Left colon (tissue), 2 donors: ENCODE measurements around the gene SUMO3. TPM values are rescaled to one million over a fixed set of nuclear protein-coding genes. Genes with fewer than 3 reads are reported as not detected.

ENCODE experiments used
- ATAC-seq: fragments of 200-7000 bp; cut with Tn5 transposase; one replicate; pipeline ENCODE4 v1.9.1; 2020; ENCODE audit warnings: mild to moderate bottlenecking, moderate library complexity
- DNase-seq, 2 donors: peaks; one replicate each; pipeline ENCODE4 v3.0.0-alpha.2; 2020
- intact Hi-C, 2 donors: fragments of 100-400 bp; cut with DNase I in 1 of 2; cut with micrococcal nuclease in 1 of 2; formaldehyde crosslinking; loops; one replicate each; pipeline versions ENCODE4 v1.11.2 to v1.14.0; 2022; cut with DNase I, micrococcal nuclease
- total RNA-seq, 2 donors: library from RNA; stranded (reverse); fragmentation: NEBNext Ultra II Directional; extraction: Animal tissue kit (Norgen Biotek cat#: 25700); gene quantifications; one replicate each; pipeline ENCODE4 v1.2.1, GENCODE V29; 2021
- donor health status: DM: no; HTN: no; CAD: no.
- donor health status: DM: yes; HTN: yes; CAD: no.

Gene SUMO3
- total RNA-seq, 2 donors from 2014 or later: 67.3 to 73.2 TPM

DNA sequence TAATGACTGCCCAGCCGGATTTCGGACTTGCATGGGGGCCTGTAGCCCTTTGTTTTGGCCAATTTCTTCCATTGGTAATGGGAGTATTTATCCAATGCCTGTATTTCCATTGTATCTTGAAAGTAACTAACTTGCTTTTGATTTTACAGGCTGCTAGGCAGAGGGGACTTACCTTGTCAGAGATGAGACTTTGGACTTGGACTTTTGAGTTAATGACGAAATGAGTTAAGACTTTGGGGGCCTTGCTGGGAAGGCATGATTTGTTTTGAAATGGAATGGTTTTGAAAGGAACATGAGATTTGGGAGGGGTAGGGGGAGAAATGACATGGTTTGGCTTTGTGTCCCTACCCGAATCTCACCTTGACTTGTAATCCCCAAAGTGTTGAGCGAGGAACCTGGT, 25.9 kb downstream of the SUMO3 start:
- ATAC-seq (no peak), DNase-seq (no peak)
- intact Hi-C loops: loop anchor here in 1 of 2 donors (10.0 kb wide), 1 partner anchor 277 kb away; no protein-coding TSS in a partner anchor

DNA sequence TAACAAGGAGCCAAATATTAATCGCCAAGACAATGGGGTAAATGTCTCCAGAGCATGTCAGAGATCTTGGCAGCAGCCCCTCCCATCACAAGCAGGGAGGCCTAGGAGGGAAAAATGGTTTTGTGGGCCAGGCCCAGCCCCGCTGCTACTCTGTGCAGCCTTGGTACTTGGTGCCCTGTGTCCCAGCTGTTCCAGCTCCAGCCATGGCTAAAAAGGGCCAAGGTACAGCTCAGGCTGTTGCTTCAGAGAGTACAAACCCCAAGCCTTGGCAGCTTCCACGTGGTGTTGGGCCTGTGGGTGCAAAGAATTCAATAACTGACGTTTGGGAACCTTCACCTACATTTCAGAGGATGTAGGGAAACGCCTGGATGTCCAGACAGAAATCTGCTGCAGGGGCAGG, 26.6 kb downstream of the SUMO3 start:
- intact Hi-C loops: loop anchor here in 1 of 2 donors (10.0 kb wide), 1 partner anchor 276 kb away; no protein-coding TSS in a partner anchor
- ATAC-seq (no peak), DNase-seq (no peak)

DNA sequence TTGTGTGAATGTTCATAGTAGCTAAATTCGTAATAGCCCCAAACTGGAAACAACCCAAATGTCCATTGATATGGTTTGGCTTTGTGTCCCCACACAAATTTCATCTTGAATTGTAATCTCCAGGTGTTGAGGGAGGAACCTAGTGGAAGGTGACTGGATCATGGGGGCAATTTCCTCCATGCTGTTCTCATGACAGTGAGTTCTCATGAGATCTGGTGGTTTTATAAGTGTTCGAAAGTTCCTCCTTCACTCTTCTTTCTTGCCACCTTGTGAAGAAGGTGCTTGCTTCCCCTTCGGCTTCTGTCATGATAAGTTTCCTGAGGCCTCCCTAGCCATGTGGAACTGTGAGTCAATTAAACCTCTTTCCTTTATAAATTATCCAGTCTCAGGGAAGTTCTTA, 27.5 kb downstream of the SUMO3 start:
- no peak for DNase-seq
- intact Hi-C loops: loop anchor here in 1 of 2 donors (10.0 kb wide), 1 partner anchor 276 kb away; no protein-coding TSS in a partner anchor
- no peak for ATAC-seq

- no peak for DNase-seq
- intact Hi-C loops: loop anchor here in 1 of 2 donors (10.0 kb wide), 1 partner anchor 275 kb away; no protein-coding TSS in a partner anchor
- ATAC-seq: no peak
Observed at GRCh38 chr21:44789880-44790279, 28.0 kb downstream of the SUMO3 start.

GRCh38 chr21:44785620-44786335, 32.1 kb downstream of the SUMO3 start:
- DNase-seq (no peak), ATAC-seq (no peak)
- intact Hi-C loops: no loop called here

GRCh38 chr21:44784810-44785209, 33.1 kb downstream of the SUMO3 start:
- intact Hi-C loops: no loop called here
- ATAC-seq (no peak), DNase-seq (no peak)

DNA sequence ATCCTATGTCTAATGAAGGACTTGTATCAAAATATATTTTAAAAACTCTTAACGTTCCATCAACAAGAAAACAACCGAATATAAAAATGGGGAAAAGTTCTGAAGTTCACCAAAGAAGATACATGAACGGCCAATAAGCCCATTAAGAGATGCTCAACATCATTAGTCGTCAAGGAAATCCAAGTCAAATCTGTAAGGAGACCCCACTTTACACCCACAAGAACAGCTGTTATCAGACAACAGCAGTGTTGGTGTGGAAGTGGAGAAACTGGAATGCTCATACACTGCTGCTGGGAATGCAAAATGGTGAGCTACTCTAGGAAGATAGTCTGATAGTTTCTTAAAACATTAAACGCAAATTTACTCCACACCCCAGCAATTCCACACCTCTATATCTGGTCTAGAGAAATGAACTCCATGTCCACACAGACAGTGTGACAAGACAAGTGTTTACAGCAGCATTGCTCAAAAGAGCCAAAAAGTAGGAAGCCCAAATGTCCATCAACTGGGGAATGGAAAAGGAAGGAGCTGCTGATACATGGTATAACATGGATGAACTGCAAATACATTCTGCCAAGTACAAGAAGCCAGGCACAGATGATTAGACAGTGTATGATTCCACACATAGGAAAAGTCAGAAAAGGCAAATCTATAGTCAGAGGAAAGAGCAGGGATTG, 34.7 kb downstream of the SUMO3 start:
- intact Hi-C loops: no loop called here
- DNase-seq (no peak), ATAC-seq (no peak)

DNA sequence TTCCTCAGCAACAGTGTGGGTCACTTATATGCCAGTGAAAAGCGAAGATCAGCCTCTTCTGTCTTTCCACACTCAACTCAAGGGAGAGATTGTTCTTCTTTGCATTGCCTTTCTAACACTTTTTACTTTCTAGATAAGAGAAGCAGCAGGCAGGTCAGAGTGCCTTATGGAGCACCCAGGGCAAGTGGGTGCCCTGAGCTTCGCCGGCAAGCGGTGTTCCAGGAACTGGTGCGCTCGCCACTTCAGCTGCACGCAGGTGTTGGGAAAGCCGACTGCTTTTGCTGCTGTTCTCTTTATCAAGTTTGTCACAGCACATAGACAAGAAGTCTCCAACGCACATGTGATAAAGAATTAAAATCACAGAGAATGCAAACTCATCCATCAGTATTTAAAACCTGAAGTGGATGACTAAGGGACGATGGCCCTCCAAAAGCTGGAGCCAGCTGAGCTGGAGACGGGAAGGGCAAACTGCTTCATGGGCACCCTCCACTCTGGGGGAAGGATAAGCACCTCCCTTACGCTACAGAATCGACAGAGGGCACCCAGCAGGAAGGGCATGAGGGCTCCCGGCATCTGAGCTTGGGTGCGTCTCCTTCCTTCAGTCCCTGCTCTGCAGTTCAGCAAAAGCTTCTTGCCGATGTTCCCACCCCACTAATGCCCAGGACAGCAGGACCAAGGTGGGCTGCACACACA, 36.9 kb downstream of the SUMO3 start:
- DNase-seq (no peak), ATAC-seq (no peak)
- intact Hi-C loops: no loop called here

GRCh38 chr21:44780137-44780502, 37.7 kb downstream of the SUMO3 start:
- DNase-seq (no peak), ATAC-seq (no peak)
- intact Hi-C loops: no loop called here

DNA sequence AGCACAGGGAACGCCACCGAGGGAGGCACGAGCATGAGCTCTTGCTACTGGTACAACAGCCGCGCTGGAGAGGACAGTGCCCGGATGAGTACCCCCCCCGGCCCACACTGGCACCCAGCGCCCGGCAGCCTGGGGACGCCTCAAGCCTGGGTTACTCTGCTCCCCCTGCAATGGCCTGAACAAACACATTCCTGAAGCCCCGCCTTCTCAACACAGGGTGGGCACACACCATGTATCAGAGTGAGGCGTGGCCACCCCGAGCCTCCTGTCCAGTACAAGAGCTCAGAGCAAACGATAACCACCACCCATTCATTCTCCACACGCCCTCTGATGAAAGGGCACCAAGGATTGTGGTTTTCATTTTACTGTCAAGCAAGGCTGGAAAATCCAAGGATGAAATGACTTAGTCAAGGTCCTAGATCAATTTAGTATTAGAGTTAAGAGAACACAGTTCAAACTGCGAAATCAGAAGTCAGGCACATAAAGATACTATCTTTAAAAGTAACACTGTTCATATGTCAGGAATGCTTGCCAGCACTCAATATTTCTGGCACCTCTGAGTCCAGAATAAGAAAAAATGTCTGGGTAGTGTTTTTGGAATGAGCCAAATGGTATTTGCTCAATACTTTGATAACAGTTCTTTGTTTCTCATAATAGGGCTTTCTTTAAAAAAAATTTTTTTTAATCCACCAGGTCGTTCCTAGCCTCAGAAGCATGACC, 38.3 kb downstream of the SUMO3 start:
- peak; percentile 36 for ATAC-seq
- no peak for DNase-seq
- intact Hi-C loops: no loop called here

GRCh38 chr21:44778983-44779382, 38.9 kb downstream of the SUMO3 start:
- DNase-seq (no peak), ATAC-seq (no peak)
- intact Hi-C loops: no loop called here

GRCh38 chr21:44778499-44778911, 39.4 kb downstream of the SUMO3 start:
- DNase-seq (no peak), ATAC-seq (peak; percentile 97)
- intact Hi-C loops: no loop called here

DNA sequence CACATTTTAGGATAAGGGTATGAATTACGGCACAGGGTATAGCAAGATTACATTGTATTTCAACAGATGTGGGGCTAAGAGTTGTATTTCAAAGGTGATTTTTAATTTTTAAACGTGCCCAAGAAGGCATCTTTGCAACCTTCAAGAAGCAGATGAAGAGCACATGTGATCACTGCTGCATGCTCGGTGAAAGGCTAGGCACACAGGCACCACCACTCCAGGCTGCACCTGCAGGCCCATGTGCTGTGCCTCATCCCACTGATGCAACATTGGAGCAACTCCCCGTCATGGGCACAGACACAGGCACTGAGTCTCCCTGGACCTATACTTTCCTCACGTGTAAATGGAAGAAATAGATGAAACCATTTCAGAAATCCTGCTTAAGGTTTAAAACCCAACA, 39.8 kb downstream of the SUMO3 start:
- intact Hi-C loops: no loop called here
- ATAC-seq: peak; percentile 7
- no peak for DNase-seq

- intact Hi-C loops: no loop called here
- DNase-seq (no peak), ATAC-seq (no peak)
Observed at GRCh38 chr21:44774972-44775371, 42.9 kb downstream of the SUMO3 start.

DNA sequence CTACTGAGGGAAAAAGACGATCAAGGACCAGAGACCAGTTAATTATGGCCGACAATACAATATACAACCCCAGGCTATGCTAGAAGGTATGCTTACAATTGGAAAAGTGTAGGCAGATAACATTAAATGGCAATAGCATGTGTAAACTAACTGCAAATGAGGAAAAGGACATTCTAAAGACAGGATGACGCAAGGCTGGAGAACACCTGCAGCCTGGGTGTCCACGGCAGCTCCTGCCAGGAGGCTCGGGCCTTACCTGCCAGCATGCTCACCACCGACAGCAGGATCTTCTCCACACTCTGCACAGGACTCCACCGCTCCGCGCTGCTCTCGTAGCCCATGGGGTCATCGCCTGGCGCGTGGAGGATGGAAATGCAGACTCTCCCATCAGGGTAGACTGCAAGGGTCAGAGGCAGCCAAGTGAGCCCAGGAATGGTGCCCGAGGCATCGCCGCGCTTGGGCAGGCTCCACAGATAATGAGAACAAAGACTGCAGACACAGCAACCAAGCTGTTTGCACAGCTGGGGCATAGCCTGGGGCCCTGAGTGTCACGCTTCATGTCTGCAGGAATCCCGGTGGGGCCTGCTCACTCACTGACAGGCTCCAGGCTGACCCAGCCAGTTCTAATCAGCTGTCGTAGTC, 44.5 kb downstream of the SUMO3 start:
- no peak for DNase-seq
- ATAC-seq: no peak
- intact Hi-C loops: no loop called here

GRCh38 chr21:44771896-44772525, 45.9 kb downstream of the SUMO3 start:
- no peak for DNase-seq
- intact Hi-C loops: no loop called here
- ATAC-seq: no peak

DNA sequence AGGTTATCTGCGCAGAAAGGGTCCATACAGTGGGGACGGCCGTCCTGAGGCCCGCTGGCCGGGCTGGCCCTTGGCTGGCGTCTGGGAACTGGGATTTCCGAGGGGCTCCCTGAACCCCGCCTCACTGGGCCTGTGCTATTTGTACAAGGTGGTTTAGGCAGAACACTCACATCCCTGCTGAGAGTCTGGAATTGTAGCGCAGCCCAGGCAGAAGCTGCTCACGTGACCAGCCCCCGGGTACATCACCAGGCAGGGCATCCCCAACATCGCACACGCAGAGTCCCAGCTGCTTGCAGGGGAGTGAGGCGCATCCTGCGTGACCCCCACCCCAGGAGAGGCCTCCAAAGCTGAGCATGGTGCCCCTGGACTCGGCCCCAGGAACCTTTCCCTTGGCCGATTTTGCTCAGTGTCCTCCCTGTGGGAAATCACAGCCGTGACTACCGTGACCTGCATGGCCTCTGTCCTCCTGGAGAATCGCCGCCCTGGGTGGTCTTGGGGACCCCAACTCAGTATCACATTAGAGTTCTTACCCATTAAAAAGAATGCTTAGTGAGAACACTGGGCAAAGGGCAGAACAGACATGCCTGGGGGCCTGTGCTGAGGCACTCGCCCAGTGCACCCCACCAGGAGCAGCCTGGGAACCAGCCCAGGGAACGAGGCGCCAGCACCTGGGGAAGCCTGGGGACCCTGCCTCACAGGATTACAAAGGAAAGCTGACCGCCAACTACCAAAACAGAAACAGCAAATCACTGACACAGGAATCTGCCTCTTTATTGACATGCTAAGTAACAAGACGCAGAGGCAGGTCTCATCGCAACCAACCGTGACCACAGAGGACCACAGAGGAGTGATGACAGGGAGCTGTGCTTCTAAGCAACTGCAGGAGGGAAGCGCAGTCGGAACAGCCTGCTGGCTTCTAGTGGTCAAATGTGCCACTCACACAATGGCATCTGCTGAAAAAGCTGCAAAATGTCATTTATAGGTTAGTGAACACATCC, 49.7 kb downstream of the SUMO3 start:
- DNase-seq: no peak
- ATAC-seq: no peak
- intact Hi-C loops: no loop called here
